Spleen (tissue), 7 donors: ENCODE measurements around the gene PTPRC.
"Not testable (repeated sequence)": the region's sequence is repeated elsewhere in the genome, so short reads cannot be mapped to it uniquely, and the experiment has no call there.

Experiments used
- CTCF ChIP-seq, 11 experiments: fragments of 200-600 bp in 7 of 11; fragments of 450-650 bp in 4 of 11; sonication (generic) in 4 of 11; IDR thresholded peaks in 8 of 11; conservative IDR thresholded peaks in 3 of 11; 1 replicate in 7 of 11; 2 replicates in 4 of 11; pipeline versions ENCODE4 v1.4.0 to v1.8.0; 2016 to 2021; ENCODE audit warnings: antibody characterized with exemption in 11 of 11, inconsistent platforms in 4 of 11, mild to moderate bottlenecking in 1 of 11
- POLR2A ChIP-seq, 3 donors: fragments of 450-650 bp; IDR thresholded peaks; one replicate each; pipeline ENCODE4 v1.5.1; 2017; ENCODE audit warnings: antibody characterized with exemption in 3 of 3, mild to moderate bottlenecking in 1 of 3
- POLR2AphosphoS5 ChIP-seq, 3 donors: sonication (generic); formaldehyde crosslinking; IDR thresholded peaks; one replicate each; pipeline ENCODE4 v1.5.1; 2017; ENCODE audit warnings: antibody characterized with exemption in 3 of 3
- donor health status: DM: no; HTN: no; CAD: no; lungs with moderate emphysema.
- donor health status: DM: no; HTN: no; CAD: no.
- donor health status: DM: no; HTN: no; CAD: no.

DNA sequence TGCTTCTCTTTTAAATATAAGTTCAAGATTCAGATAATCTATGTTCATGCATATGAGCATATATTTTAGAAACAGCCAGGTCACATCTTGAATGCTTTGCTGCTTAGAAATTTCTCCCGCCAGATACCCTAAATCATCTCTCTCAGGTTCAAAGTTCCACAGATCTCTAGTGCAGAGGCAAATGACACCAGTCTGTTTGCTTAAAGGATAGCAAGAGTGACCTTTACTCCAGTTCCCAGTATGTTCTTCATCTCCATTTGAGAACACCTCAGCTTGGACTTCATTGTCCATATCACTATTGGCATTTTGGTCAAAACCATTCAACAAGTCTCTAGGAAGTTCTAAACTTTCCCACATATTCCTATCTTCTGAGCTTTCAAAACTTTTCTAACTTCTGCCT, 37.5 kb upstream of the PTPRC start:
- not testable (repeated sequence) for TF ChIP-seq CTCF (IDR thresholded peaks at IDR 0.05 in 8 of 11, conservative IDR thresholded peaks at IDR 0.05 in 3 of 11); POLR2AphosphoS5 (IDR thresholded peaks at IDR 0.05); POLR2A (IDR thresholded peaks at IDR 0.05)
